GM12873 (cell line): ENCODE results near the gene COG4.

Experiments
- TF ChIP-seq, protein P1 (sequence below): IDR thresholded peaks from 2 replicates; pipeline ENCODE4 v1.5.1; 2012; ENCODE audit warnings: low read depth, mild to moderate bottlenecking, moderate library complexity, low read length, control low read depth; ENCODE audit not compliant: insufficient read depth; ENCODE audit errors: missing control alignments

COG4 gene

DNA sequence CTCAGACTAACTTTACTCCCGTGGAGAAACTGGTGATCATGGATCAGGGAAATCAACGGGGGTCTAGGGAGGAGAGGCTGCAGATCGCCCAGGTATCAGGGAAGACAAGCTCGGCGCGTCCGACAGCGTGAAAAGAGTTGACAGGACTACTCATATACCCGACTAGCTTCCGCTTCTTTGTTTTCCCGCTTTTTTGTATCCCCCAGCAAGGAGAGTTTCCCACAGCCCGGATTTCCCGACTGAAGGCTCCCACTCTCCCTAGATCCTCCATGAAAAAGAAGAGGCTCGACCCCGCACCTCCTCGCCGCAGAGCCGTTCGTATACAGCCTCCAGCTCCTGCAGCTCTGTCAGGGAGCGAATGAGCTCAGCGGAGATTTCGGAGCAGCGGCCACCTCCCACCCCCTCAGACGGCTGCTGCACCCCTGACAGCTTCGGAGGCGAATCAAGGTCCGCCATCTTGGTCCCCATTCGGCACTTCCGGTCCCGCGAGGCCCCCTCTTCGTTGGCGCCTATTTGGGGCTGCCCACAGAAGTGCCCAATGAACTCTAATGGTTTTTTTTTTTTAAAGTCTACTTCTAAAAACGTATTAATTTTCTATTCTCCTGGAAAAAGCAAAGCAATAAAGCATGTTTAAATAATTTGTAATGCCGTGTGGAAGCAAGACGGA lies at the start of gene COG4:
TSS of gene COG4 (minus strand) at position 479 of the 667 bp plus-strand sequence. CDS start at position 468, 11 bp downstream.
- TF ChIP-seq, protein P1, sequence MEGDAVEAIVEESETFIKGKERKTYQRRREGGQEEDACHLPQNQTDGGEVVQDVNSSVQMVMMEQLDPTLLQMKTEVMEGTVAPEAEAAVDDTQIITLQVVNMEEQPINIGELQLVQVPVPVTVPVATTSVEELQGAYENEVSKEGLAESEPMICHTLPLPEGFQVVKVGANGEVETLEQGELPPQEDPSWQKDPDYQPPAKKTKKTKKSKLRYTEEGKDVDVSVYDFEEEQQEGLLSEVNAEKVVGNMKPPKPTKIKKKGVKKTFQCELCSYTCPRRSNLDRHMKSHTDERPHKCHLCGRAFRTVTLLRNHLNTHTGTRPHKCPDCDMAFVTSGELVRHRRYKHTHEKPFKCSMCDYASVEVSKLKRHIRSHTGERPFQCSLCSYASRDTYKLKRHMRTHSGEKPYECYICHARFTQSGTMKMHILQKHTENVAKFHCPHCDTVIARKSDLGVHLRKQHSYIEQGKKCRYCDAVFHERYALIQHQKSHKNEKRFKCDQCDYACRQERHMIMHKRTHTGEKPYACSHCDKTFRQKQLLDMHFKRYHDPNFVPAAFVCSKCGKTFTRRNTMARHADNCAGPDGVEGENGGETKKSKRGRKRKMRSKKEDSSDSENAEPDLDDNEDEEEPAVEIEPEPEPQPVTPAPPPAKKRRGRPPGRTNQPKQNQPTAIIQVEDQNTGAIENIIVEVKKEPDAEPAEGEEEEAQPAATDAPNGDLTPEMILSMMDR, result no peak

DNA sequence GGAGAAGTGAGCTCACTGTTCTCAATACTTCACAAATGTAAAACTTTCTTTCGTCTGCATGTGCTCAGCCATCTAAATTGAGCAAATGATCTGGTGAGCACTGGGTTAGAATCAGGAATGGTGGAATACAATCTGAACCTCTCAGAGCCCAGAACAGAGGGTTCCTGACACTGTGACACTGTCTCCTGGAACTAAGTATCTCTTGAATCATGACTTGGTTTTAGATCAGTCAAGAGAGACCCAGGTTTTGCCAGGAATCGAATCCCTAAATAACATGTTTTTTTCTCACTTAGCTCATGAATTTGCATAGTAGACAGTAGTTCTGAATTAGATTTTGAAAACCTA lies 49.5 kb upstream of the COG4 start:
- TF ChIP-seq, protein P1, result no peak

DNA sequence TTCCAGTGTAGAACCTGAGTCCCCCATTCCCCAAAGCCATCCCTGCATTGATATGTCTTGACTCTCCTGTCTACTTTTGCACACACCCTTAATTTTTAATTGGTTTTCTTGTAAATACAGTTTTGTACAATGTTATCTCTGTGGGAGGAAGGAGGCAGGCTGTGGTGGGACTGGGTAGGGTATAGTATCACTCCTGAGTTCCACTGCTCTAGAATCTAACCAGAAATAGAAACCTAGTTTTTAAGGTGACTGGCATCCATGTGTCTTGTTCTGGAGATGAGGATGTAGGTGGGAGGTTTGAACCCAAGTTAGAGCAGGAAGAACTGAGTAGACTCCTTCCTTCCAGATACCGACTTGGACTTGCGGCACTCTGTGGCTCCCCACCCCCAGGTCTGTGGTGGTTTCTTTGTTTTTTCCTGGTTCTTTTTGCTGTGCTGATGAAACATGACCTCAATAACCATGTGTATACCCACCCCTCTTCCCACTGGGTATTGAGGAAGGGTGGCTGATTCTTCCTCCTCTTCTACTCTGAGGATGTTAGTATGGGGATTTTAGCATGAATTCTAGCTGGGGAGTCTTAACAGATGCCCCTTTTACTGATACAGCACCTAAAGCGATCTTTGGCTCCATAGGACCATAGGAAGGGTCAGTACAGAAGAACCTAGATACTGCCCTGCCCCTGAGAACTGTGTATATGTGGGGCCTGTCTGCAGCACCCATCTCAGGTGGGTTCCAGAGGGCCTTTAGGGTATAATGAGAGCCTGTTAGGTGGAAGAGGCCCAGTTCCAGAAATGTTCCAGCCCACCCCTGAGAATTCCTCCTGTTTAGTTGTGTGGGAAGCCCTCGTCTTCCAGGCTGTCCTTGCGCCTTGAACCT lies 48.9 kb upstream of the COG4 start:
- TF ChIP-seq, protein P1, result no peak

DNA sequence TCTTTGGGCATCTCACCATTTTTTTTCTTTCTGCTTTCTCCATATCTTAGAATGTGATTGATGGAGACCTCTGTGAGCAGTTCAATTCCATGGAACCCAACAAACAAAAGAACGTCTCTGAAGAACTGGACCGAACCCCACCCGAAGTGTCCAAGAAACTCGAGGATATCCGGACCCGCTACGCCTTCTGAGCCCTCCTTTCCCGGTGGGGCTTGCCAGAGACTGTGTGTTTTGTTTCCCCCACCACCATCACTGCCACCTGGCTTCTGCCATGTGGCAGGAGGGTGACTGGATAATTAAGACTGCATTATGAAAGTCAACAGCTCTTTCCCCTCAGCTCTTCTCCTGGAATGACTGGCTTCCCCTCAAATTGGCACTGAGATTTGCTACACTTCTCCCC lies 48.3 kb upstream of the COG4 start:
- TF ChIP-seq, protein P1, result no peak

DNA sequence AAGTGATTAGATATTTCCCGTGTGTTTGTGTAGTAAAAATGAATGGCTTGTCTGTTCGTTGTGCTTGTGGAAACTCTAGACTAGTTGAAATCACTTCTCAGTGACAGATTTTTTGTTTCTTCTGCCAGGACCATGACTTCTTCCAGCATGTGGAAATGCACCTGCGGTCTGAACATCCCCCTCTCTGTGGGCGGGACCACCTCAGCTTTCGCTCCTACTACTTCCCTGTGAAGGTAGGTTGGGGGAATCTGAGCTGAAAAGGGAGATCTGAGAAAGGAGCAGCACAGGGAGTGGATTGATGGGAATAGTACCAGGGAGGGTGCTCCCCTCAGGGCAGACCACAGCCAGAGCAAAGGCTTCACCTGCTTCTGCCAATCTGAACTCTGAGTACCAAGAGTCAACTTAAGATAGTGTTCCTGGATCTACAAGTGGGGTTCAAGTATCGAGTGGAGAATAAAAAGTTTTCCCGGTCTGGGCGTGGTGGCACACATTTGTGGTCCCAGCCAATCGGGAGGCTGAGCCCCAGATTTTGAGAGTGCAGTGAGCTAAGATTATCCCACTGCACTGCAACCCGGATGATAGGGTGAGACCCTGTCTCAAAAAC lies 47.7 kb upstream of the COG4 start:
- TF ChIP-seq, protein P1, result no peak

DNA sequence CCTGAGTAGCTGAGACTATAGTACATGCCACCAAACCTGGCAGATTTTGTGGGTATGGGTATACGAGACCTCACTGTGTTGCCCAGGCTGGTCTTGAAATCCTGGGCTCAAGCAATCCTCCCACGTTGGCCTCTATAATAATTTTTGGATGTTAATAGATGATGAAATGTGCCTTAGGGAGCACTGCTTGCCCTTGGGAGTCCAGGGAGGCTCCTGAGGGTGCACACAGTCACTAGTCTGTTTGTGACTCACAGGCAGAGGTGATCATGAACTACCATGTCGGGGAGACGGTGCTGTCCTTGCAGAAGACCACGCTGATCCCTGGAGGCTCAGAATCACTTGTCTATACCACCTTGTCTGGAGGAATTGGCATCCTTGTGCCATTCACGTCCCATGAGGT lies 46.4 kb upstream of the COG4 start:
- TF ChIP-seq, protein P1, result no peak

DNA sequence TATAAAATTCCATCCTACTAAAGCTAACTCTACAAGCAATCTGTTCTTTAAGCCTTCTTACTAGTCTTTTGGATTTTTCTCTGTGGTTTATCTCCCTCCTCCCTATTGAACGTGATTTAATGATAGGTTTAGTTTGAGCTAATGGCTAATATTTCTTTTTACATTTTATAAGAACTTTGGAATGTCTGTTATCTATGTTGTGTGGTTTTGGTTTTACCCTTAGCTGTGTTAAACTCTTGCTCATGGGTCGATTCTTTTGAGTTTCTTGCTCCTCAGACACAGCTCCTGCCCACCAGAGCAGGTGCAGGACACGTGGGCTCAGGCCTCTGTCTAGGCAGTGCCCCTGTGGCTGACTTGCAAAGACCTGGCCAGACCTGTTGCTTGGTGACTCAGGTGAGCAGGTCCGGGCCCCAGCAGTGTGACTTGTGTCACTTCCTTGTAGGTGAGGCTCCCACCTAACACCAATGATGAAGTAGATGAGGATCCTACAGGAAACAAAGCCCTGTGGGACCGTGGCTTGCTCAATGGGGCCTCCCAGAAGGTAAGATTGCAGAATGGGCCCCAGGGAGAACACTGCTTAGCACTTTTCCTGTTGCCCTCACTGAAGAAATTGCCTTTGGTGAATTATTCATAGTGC lies 45.4 kb upstream of the COG4 start:
- TF ChIP-seq, protein P1, result no peak
